Nephron progenitor cell (in vitro differentiated cells): ENCODE data around the gene GPR68.

ENCODE experiments used
- DNase-seq: peaks from one replicate; pipeline ENCODE4 v3.0.0; 2021
- H3K27ac Mint-ChIP-seq: 2 replicates; pipeline ENCODE4 v1.8.0; 2021; ENCODE audit warnings: mild to moderate bottlenecking, moderate library complexity, mixed read lengths
- H3K27me3 Mint-ChIP-seq: 2 replicates; pipeline ENCODE4 v1.8.0; 2021; ENCODE audit warnings: mild to moderate bottlenecking, low read depth, mixed read lengths; ENCODE audit not compliant: poor library complexity
- H3K36me3 Mint-ChIP-seq: 2 replicates; pipeline ENCODE4 v1.8.0; 2021; ENCODE audit warnings: low read depth, mixed read lengths
- H3K4me1 Mint-ChIP-seq: 2 replicates; pipeline ENCODE4 v1.8.0; 2021; ENCODE audit warnings: mixed read lengths
- H3K4me3 Mint-ChIP-seq: 2 replicates; pipeline ENCODE4 v1.8.0; 2021; ENCODE audit warnings: mild to moderate bottlenecking, moderate library complexity, mixed read lengths
- H3K9me3 Mint-ChIP-seq: 2 replicates; pipeline ENCODE4 v1.8.0; 2021; ENCODE audit warnings: mild to moderate bottlenecking, moderate library complexity, mixed read lengths
- TF ChIP-seq, protein P1 (sequence below): fragments of 200-600 bp; sonication (generic); IDR thresholded peaks from 2 replicates; pipeline ENCODE4 v1.5.0; 2021; ENCODE audit warnings: antibody characterized with exemption

GPR68 gene

GRCh38 chr14:91241863-91242262, 2.6 kb downstream of the GPR68 start:
- no peak for DNase-seq
- peaks cover 14% of the 10 kb centered on the region for H3K4me1 Mint-ChIP-seq
- H3K9me3 Mint-ChIP-seq: peaks cover 28% of the 10 kb centered on the region
- no peak overlapping the region for H3K4me3 Mint-ChIP-seq
- H3K36me3 Mint-ChIP-seq: no peaks in the 10 kb centered on the region
- TF ChIP-seq, protein P1, sequence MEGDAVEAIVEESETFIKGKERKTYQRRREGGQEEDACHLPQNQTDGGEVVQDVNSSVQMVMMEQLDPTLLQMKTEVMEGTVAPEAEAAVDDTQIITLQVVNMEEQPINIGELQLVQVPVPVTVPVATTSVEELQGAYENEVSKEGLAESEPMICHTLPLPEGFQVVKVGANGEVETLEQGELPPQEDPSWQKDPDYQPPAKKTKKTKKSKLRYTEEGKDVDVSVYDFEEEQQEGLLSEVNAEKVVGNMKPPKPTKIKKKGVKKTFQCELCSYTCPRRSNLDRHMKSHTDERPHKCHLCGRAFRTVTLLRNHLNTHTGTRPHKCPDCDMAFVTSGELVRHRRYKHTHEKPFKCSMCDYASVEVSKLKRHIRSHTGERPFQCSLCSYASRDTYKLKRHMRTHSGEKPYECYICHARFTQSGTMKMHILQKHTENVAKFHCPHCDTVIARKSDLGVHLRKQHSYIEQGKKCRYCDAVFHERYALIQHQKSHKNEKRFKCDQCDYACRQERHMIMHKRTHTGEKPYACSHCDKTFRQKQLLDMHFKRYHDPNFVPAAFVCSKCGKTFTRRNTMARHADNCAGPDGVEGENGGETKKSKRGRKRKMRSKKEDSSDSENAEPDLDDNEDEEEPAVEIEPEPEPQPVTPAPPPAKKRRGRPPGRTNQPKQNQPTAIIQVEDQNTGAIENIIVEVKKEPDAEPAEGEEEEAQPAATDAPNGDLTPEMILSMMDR: no peak
- H3K27ac Mint-ChIP-seq: no peak overlapping the region
- H3K27me3 Mint-ChIP-seq: peaks cover 22% of the 10 kb centered on the region

GRCh38 chr14:91238661-91239060, 5.8 kb downstream of the GPR68 start:
- peaks cover 24% of the 10 kb centered on the region for H3K27me3 Mint-ChIP-seq
- H3K36me3 Mint-ChIP-seq: peaks cover 4% of the 10 kb centered on the region
- H3K27ac Mint-ChIP-seq: no peak overlapping the region
- TF ChIP-seq, protein P1: no peak
- DNase-seq: no peak
- no peak overlapping the region for H3K4me3 Mint-ChIP-seq
- peaks cover 3% of the 10 kb centered on the region for H3K4me1 Mint-ChIP-seq
- H3K9me3 Mint-ChIP-seq: peaks cover 31% of the 10 kb centered on the region

DNA sequence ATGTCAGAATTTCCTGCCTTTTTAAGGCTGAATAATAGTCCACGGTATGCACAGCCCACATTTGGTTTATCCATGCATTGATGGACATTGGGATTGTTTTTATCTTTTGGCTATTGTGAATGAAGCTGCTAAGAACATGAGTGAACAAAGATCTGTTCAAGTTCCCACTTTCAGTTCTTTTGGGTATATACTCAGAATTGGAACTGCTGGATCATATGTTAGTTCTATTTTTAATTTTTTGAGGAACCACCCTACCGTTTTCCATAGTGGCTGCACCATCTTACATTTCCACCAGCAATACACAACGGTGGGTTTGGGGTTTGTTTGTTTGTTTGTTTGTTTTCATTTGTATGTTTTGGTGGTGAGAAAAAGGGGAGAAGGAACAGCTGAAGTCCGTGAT, 6.4 kb downstream of the GPR68 start:
- Mint-ChIP-seq H3K4me3 (no peak overlapping the region), H3K27me3 (peaks cover 24% of the 10 kb centered on the region), H3K36me3 (peaks cover 4% of the 10 kb centered on the region), H3K27ac (no peak overlapping the region), H3K4me1 (peaks cover 3% of the 10 kb centered on the region), H3K9me3 (peaks cover 31% of the 10 kb centered on the region)
- TF ChIP-seq, protein P1: no peak
- no peak for DNase-seq

DNA sequence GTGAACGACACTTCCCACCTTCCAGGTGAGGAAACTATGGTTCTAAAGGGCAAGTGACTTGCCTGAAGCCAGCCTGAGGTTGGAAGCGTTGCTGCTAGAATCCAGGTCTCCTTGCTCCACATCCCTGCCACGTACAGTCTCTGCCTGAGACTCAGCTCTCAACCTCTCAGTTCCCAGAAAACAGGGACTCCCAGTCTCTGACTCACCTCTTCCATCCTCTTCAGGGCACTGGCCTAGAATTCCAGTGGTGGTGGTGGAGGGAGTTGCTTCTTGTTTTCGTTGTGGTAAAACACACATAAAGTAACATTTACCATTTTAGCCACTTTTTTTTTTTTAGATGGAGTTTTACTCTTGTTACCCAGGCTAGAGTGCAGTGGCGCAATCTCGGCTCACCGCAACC, 7.3 kb downstream of the GPR68 start:
- TF ChIP-seq, protein P1: no peak
- peaks cover 9% of the 10 kb centered on the region for H3K36me3 Mint-ChIP-seq
- H3K9me3 Mint-ChIP-seq: peaks cover 35% of the 10 kb centered on the region
- no peak for DNase-seq
- H3K4me1 Mint-ChIP-seq: peaks cover 8% of the 10 kb centered on the region
- peaks cover 19% of the 10 kb centered on the region for H3K27me3 Mint-ChIP-seq
- H3K27ac Mint-ChIP-seq: no peak overlapping the region
- no peak overlapping the region for H3K4me3 Mint-ChIP-seq

- TF ChIP-seq, protein P1: no peak
- peaks cover 19% of the 10 kb centered on the region for H3K36me3 Mint-ChIP-seq
- peaks cover 40% of the 10 kb centered on the region for H3K9me3 Mint-ChIP-seq
- no peak overlapping the region for H3K4me3 Mint-ChIP-seq
- no peak for DNase-seq
- H3K27me3 Mint-ChIP-seq: peaks cover 16% of the 10 kb centered on the region
- no peak overlapping the region for H3K27ac Mint-ChIP-seq
- H3K4me1 Mint-ChIP-seq: peaks cover 5% of the 10 kb centered on the region
Observed at GRCh38 chr14:91235841-91236240, 8.7 kb downstream of the GPR68 start.

DNA sequence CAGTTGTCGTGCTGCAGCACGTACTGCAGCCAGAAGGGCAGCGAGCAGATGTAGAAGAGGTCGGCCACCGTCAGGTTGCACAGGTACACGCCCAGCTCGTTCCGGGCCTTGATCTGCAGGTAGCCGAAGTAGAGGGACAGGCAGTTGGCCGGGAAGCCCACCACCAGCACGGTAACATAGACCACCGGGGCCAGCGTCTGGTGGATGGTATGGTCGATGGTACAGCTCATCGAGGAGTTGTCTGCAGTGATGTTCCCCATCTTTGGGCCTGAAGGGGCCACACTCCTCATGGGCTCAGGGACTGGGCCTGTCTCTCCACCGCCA, 9.8 kb downstream of the GPR68 start:
- TF ChIP-seq, protein P1: no peak
- Mint-ChIP-seq H3K36me3 (peaks cover 28% of the 10 kb centered on the region), H3K27ac (no peak overlapping the region), H3K4me1 (peaks cover 5% of the 10 kb centered on the region), H3K9me3 (peaks cover 40% of the 10 kb centered on the region), H3K4me3 (no peak overlapping the region), H3K27me3 (peaks cover 9% of the 10 kb centered on the region)
- no peak for DNase-seq
